Activated T-helper 17 cell treated with anti-CD3 and anti-CD28 coated beads, Interleukin-2, amount 50 U/mL, for 72 hours (primary cell): ENCODE results near the gene TST. TPM values are rescaled to one million over a fixed set of nuclear protein-coding genes. Genes with fewer than 3 reads are reported as not detected.

Experiments
- ATAC-seq: fragments of 150-1000 bp; cut with Tn5 transposase; replicated peaks from 2 replicates; pipeline ENCODE4 v1.10.0; 2021; ENCODE audit warnings: mild to moderate bottlenecking, moderate library complexity
- H3K27ac Mint-ChIP-seq: one replicate; pipeline ENCODE4 v1.8.0; 2022; ENCODE audit warnings: mixed read lengths
- H3K27me3 Mint-ChIP-seq: one replicate; pipeline ENCODE4 v1.8.0; 2022; ENCODE audit warnings: mixed read lengths
- H3K36me3 Mint-ChIP-seq: one replicate; pipeline ENCODE4 v1.8.0; 2022; ENCODE audit warnings: low read depth, mild to moderate bottlenecking, mixed read lengths
- H3K4me1 Mint-ChIP-seq: one replicate; pipeline ENCODE4 v1.8.0; 2022; ENCODE audit warnings: mixed read lengths
- H3K4me3 Mint-ChIP-seq: one replicate; pipeline ENCODE4 v1.8.0; 2022; ENCODE audit warnings: mild to moderate bottlenecking, mixed read lengths
- H3K9me3 Mint-ChIP-seq: one replicate; pipeline ENCODE4 v1.8.0; 2022; ENCODE audit warnings: mixed read lengths
- total RNA-seq, 2 donors: library from RNA; stranded (reverse); gene quantifications; one replicate each; pipeline ENCODE4 v1.2.3, GENCODE V29; 2022

Gene TST
- total RNA-seq, 2 donors from 2014 or later: 8.2 to 14.5 TPM

- H3K27ac Mint-ChIP-seq: no peak overlapping the region
- ATAC-seq: no peak
- no peaks in the 10 kb centered on the region for H3K36me3 Mint-ChIP-seq
- peaks cover 8% of the 10 kb centered on the region for H3K27me3 Mint-ChIP-seq
- H3K9me3 Mint-ChIP-seq: no peaks in the 10 kb centered on the region
- H3K4me3 Mint-ChIP-seq: no peak overlapping the region
- H3K4me1 Mint-ChIP-seq: peaks cover 3% of the 10 kb centered on the region
Measured at GRCh38 chr22:36979016-36979910, 40.0 kb downstream of the TST start.

GRCh38 chr22:36977947-36978660 is 41.1 kb downstream of the TST start:
- peak; percentile 91 for ATAC-seq
- peaks cover 3% of the 10 kb centered on the region for H3K4me1 Mint-ChIP-seq
- peaks cover 4% of the 10 kb centered on the region for H3K27me3 Mint-ChIP-seq
- peak overlapping the region; percentile 89 for H3K4me3 Mint-ChIP-seq
- H3K9me3 Mint-ChIP-seq: no peaks in the 10 kb centered on the region
- peak overlapping the region; percentile 92 for H3K27ac Mint-ChIP-seq
- H3K36me3 Mint-ChIP-seq: no peaks in the 10 kb centered on the region

DNA sequence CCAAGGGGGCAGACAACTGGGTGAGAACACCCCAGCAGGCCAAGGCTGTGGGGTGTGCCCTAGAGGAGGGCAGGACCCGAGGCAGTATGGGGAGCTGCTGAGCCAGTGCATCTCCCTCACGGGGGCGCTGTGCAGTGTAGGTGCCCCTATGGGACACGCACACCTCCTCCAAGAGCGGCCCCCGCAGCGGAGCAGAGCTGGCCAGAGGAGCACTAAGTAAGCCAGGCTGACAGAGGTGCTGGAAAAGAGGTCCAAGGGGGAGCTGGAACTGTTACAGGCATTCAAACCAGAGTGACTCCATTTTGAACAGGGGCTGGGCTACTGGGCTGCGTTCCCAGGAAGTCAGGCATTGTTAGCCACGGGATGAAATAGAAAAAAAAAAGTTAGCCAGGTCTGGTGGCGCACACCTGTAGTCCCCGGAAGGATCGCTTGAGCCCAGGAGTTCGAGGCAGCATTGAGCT is 41.8 kb downstream of the TST start:
- Mint-ChIP-seq H3K9me3 (no peaks in the 10 kb centered on the region), H3K27ac (peak overlapping the region; percentile 92), H3K27me3 (peaks cover 4% of the 10 kb centered on the region), H3K36me3 (no peaks in the 10 kb centered on the region), H3K4me1 (peaks cover 3% of the 10 kb centered on the region), H3K4me3 (peak overlapping the region; percentile 89)
- ATAC-seq: peak; percentile 92

- peaks cover 3% of the 10 kb centered on the region for H3K4me1 Mint-ChIP-seq
- ATAC-seq: no peak
- H3K27ac Mint-ChIP-seq: no peak overlapping the region
- no peaks in the 10 kb centered on the region for H3K27me3 Mint-ChIP-seq
- no peaks in the 10 kb centered on the region for H3K9me3 Mint-ChIP-seq
- H3K4me3 Mint-ChIP-seq: peak overlapping the region; percentile 89
- no peaks in the 10 kb centered on the region for H3K36me3 Mint-ChIP-seq
Measured at GRCh38 chr22:36976606-36977005, 42.6 kb downstream of the TST start.

GRCh38 chr22:36971341-36972125 is 47.7 kb downstream of the TST start:
- Mint-ChIP-seq H3K4me3 (no peak overlapping the region), H3K27ac (peak overlapping the region; percentile 3)
- no peak for ATAC-seq

GRCh38 chr22:36968249-36968964 is 50.8 kb downstream of the TST start:
- H3K36me3 Mint-ChIP-seq: no peaks in the 10 kb centered on the region
- peaks cover 2% of the 10 kb centered on the region for H3K27me3 Mint-ChIP-seq
- no peaks in the 10 kb centered on the region for H3K9me3 Mint-ChIP-seq
- H3K27ac Mint-ChIP-seq: no peak overlapping the region
- H3K4me3 Mint-ChIP-seq: no peak overlapping the region
- H3K4me1 Mint-ChIP-seq: no peaks in the 10 kb centered on the region
- no peak for ATAC-seq

More at GRCh38 chr22:36971341-36972125, 47.7 kb downstream of the TST start:
- Mint-ChIP-seq H3K27me3 (no peaks in the 10 kb centered on the region), H3K9me3 (no peaks in the 10 kb centered on the region), H3K36me3 (no peaks in the 10 kb centered on the region), H3K4me1 (no peaks in the 10 kb centered on the region)

DNA sequence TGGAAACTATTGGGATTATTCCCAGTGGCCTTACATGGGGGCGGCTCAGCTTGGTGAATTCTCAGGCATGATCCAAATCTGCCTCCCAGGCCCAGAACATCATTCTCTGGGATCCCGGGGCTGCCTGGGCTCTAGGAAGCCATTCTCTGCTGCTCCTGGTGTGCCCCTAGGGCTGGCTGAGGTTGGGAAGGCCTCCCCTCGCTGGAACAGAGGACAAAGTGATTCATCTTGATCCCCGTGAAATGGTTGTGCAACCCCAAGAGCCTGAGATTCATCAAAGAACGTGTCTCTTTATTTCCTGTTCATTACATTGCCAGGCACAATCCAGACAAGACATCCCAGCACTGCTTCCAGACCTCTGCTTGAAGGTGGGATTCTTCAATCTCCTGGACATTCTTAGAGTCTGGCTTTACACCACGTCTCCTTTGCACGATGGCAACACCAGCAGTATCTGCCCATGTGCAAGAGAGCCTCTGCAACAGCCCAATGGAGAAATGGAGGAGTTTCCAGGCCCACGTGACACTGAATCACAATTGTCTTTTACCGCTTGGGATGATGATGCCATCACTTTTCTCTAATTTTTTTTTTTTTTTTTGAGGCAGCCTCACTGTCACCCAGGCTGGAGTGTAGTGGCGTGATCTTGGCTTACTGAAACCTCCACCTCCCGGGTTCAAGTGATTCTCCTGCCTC is 52.3 kb downstream of the TST start:
- H3K4me1 Mint-ChIP-seq: no peaks in the 10 kb centered on the region
- H3K27ac Mint-ChIP-seq: no peak overlapping the region
- no peaks in the 10 kb centered on the region for H3K9me3 Mint-ChIP-seq
- peaks cover 3% of the 10 kb centered on the region for H3K27me3 Mint-ChIP-seq
- no peaks in the 10 kb centered on the region for H3K36me3 Mint-ChIP-seq
- ATAC-seq: no peak
- no peak overlapping the region for H3K4me3 Mint-ChIP-seq

- Mint-ChIP-seq H3K9me3 (no peaks in the 10 kb centered on the region), H3K27ac (peak overlapping the region; percentile 0), H3K27me3 (peaks cover 13% of the 10 kb centered on the region), H3K4me1 (no peaks in the 10 kb centered on the region), H3K36me3 (no peaks in the 10 kb centered on the region), H3K4me3 (no peak overlapping the region)
- ATAC-seq: no peak
Measured at GRCh38 chr22:36965696-36966095, 53.6 kb downstream of the TST start.

GRCh38 chr22:36964106-36964505 is 55.1 kb downstream of the TST start:
- no peaks in the 10 kb centered on the region for H3K4me1 Mint-ChIP-seq
- no peak overlapping the region for H3K4me3 Mint-ChIP-seq
- H3K36me3 Mint-ChIP-seq: no peaks in the 10 kb centered on the region
- no peak for ATAC-seq
- H3K27me3 Mint-ChIP-seq: peaks cover 16% of the 10 kb centered on the region
- no peaks in the 10 kb centered on the region for H3K9me3 Mint-ChIP-seq
- no peak overlapping the region for H3K27ac Mint-ChIP-seq

- Mint-ChIP-seq H3K4me1 (no peaks in the 10 kb centered on the region), H3K36me3 (no peaks in the 10 kb centered on the region), H3K27ac (no peak overlapping the region), H3K27me3 (peaks cover 21% of the 10 kb centered on the region), H3K9me3 (no peaks in the 10 kb centered on the region), H3K4me3 (no peak overlapping the region)
- no peak for ATAC-seq
Measured at GRCh38 chr22:36963302-36963701, 55.9 kb downstream of the TST start.

DNA sequence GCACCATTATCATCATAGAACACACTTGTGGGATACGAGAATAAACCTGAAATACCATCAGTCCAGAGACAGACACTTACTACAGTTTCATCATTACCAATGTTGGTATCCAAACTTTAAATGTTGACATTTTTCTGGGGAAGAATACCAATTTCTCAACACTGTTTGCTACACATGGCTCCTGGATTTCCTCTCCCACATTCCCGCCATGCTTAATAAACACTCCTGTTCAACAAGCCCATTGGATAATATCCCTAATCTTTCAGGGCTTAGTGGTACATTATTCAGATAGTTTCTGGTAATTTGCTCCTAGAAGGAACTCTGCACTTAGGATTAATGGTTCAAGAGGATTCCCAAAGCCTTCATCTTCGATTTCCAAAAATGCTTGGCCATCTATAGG is 57.6 kb downstream of the TST start:
- no peaks in the 10 kb centered on the region for H3K36me3 Mint-ChIP-seq
- H3K4me3 Mint-ChIP-seq: no peak overlapping the region
- H3K27me3 Mint-ChIP-seq: peaks cover 21% of the 10 kb centered on the region
- H3K4me1 Mint-ChIP-seq: no peaks in the 10 kb centered on the region
- no peak overlapping the region for H3K27ac Mint-ChIP-seq
- no peak for ATAC-seq
- H3K9me3 Mint-ChIP-seq: peaks cover 4% of the 10 kb centered on the region
